GM12865 (cell line): ENCODE data around the gene TMEM260.
"Not testable (repeated sequence)": the region's sequence is repeated elsewhere in the genome, so short reads cannot be mapped to it uniquely, and the experiment has no call there.

Source experiments
- DNase-seq: peaks from one replicate; pipeline ENCODE4 v3.0.0; 2010; ENCODE audit warnings: low read depth
- H3K4me3 ChIP-seq: 2 replicates; pipeline ENCODE4 v1.5.1; 2011; ENCODE audit warnings: mild to moderate bottlenecking, low read depth, low read length, control low read depth
- TF ChIP-seq, protein P1 (sequence below): IDR thresholded peaks from 2 replicates; pipeline ENCODE4 v1.5.1; 2011; ENCODE audit warnings: low read length, control low read depth, low read depth, inconsistent platforms; ENCODE audit not compliant: insufficient read depth; ENCODE audit errors: missing control alignments

The TMEM260 gene

DNA sequence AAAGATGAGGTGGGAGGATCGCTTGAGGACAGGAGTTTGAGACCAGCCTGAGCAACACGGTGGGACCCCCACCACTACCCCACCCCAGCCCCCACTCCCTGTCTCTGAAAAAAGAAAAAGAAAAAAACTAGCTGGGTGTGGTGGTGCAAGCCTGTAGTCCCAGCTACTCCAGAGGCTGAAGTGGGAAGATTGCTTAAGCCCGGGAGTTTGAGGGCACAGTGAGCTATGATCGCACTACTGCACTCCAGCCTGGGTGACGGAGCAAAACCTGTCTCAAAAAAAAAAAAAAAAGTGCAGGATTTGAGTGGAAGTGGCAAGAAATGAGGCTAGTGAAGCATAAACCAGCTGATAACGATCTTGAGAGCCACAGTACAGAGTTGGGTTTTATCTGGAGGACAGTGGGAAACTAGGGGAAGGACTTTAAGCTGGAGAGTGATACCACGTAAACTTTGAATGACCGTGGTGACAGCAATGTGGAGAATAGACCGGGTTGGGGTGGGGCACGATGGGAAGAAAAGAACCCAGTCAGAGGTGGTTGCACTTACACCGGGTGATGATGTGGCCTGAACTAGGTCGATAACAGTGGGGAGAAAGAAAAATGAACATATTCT lies 85.3 kb downstream of the TMEM260 start:
- TF ChIP-seq, protein P1, sequence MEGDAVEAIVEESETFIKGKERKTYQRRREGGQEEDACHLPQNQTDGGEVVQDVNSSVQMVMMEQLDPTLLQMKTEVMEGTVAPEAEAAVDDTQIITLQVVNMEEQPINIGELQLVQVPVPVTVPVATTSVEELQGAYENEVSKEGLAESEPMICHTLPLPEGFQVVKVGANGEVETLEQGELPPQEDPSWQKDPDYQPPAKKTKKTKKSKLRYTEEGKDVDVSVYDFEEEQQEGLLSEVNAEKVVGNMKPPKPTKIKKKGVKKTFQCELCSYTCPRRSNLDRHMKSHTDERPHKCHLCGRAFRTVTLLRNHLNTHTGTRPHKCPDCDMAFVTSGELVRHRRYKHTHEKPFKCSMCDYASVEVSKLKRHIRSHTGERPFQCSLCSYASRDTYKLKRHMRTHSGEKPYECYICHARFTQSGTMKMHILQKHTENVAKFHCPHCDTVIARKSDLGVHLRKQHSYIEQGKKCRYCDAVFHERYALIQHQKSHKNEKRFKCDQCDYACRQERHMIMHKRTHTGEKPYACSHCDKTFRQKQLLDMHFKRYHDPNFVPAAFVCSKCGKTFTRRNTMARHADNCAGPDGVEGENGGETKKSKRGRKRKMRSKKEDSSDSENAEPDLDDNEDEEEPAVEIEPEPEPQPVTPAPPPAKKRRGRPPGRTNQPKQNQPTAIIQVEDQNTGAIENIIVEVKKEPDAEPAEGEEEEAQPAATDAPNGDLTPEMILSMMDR: no peak
- no peak for DNase-seq
- H3K4me3 ChIP-seq: no peak overlapping the region

DNA sequence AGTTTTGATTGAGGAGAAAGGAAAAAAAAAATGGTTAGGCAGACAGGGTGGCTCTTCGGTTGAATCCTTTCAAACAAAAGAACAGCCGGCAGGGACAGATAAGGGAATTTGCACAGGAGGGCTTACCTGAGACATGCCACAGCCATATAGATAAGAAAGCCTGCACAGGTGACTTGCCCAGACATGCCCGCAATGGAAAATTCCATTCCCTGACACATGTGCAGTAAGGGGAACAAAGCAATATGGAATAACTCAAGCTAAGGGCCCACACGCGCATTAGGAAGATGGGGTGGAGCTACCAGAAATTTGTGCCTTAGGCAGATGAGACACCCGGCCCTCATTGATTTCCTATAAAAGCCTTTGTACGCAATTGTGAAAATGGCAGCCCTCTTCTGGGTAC lies 86.7 kb downstream of the TMEM260 start:
- TF ChIP-seq, protein P1: no peak
- no peak for DNase-seq
- no peak overlapping the region for H3K4me3 ChIP-seq

DNA sequence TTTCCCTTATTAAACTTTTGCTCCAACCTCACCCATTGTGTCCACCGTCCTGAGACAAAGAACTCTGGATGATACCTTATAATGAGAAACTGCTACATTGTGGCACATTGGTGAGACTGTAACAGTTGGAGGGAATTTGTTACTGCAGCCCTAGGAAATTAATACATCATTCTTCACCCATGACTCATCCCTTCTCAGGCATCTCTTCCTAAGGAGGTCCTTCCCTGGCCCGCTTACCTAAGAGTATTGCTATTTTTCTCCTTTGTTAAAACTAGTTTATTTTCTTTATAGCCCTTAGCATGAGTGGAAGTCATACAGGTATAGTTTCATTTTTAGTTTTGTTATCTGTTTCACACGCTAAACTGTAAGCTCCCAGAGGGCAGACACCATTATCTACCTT lies 87.1 kb downstream of the TMEM260 start:
- no peak for DNase-seq
- TF ChIP-seq, protein P1: no peak
- H3K4me3 ChIP-seq: no peak overlapping the region

DNA sequence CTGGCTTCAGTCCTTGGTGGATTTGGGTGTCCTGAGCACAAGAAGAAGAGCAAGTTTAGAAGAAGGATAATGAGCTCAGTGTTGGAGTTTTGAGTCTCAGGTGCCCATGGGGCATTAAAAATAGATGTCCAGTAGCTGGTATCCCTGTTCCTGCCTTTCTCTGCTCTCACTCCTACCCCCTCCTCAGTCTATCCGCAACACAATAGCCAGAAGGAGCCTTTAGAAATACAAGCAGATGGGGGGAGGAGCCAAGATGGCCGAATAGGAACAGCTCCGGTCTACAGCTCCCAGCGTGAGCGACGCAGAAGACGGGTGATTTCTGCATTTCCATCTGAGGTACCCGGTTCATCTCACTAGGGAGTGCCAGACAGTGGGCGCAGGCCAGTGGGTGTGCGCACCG lies 87.7 kb downstream of the TMEM260 start:
- DNase-seq, H3K4me3 ChIP-seq: not testable (repeated sequence)

DNA sequence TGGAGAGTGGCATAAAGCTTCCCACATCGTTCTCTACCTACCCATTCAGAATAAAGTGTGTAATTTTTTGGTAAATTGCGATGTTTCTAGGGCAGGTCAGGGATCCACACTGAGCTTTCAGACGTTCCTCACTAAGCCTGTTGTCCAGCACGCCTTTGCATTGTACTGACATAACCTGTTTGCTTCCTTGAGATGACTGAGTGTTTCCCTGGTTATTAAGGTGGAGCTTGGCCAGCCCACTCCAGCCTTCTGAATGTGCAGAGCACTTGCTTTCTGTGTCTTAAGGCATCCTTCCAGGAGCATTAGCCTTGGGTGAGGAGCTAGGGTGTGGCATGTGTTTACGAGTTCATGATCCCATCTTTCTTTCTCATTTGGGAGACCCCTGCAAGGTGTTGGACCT lies 96.4 kb downstream of the TMEM260 start:
- TF ChIP-seq, protein P1: no peak
- no peak for DNase-seq
- no peak overlapping the region for H3K4me3 ChIP-seq

DNA sequence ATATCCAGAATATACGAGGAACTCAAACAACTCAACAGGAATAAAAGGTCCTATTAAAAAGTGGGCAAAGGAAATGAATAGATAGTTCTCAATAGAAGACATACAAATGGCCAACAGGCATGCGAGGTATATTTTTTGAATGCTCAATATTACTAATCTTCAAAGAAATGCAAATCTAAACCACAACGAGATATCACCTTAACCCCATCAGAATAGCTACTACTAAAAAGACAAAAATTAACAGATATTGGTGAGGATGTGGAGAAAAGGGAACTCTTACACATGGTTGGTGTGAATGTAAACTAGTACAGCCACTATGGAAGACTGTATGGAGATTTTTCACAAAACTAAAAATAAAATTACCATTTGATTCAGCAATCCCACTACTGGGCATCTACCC lies 99.2 kb downstream of the TMEM260 start:
- no peak for DNase-seq
- H3K4me3 ChIP-seq: no peak overlapping the region
- TF ChIP-seq, protein P1: no peak

DNA sequence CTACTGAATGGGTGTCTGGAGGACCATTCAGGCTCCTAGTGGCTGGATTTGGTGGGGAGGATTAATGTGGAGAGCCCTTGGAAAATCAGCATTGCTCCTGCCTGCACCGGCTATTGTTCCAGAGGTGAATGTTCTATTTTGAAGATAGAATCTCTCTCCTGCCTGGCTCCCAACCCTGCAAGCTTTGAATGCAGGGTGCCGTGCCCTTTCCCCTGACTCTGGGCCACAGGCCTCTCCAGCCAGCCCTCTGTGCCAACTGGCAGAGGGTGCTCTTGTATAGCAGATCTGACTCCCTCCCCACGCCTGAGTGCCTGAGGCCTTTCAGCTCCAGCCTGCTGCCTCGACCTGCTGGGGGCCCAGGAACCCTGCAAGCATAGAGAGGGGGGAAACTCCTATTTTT lies 106.8 kb downstream of the TMEM260 start:
- no peak for DNase-seq
- H3K4me3 ChIP-seq: no peak overlapping the region
- TF ChIP-seq, protein P1: no peak

DNA sequence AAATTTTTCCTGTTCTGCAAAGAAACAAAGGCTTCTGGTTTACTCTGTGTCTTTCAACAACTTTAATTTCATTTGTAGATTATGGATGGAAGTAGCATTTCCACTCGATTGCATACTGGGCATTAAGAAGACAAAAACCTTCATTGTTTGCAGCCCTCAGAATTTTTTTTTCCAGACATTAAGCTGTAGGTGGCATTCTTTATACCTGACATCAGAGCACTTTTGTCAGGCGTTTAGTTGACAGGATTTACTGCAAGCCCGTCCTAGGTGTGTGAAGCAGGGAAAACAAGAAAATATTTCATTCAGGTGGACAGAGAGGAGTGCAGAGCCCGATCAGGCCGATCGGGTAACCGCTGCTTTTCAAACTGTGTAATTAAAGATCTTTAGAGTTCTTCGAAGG lies 107.5 kb downstream of the TMEM260 start:
- DNase-seq: no peak
- TF ChIP-seq, protein P1: no peak
- no peak overlapping the region for H3K4me3 ChIP-seq
